ENCODE data around the gene UIMC1.

DNA sequence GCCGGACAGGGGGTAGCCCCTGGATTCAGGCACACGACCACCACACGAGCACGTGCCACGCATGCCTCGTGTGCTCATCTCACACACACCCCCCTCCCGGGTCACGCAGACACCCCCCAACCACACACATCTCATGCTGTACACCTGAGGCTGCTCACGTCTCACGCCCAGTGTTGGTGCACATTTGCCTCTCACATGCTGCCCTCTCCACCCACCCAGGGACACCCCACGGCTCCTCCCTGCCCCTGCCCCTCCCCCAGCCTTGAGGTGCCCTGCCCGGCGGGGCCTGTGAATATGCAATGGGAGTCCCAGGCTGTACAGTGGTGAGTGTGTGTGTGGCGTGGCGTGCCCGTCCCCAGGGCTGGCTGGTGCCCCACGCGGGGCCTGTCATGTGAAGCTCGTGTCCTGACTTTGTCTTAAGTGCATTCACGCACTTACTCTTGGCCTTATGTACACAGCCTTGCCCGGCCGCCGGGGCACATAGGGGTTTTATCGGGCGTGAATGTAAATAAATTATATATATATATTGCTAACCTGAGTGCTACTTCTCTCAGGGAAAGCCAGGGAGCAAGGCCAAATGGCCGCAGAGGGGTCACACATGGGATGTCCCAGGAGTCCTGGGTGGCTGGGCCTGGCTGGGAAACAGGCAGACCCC, 126.1 kb downstream of the UIMC1 start:
- TF ChIP-seq, protein P1, sequence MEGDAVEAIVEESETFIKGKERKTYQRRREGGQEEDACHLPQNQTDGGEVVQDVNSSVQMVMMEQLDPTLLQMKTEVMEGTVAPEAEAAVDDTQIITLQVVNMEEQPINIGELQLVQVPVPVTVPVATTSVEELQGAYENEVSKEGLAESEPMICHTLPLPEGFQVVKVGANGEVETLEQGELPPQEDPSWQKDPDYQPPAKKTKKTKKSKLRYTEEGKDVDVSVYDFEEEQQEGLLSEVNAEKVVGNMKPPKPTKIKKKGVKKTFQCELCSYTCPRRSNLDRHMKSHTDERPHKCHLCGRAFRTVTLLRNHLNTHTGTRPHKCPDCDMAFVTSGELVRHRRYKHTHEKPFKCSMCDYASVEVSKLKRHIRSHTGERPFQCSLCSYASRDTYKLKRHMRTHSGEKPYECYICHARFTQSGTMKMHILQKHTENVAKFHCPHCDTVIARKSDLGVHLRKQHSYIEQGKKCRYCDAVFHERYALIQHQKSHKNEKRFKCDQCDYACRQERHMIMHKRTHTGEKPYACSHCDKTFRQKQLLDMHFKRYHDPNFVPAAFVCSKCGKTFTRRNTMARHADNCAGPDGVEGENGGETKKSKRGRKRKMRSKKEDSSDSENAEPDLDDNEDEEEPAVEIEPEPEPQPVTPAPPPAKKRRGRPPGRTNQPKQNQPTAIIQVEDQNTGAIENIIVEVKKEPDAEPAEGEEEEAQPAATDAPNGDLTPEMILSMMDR (IDR thresholded peaks at IDR 0.05) = no peak
- no peak for TF ChIP-seq POLR2A (IDR thresholded peaks at IDR 0.05)
